Stimulated activated CD8-positive, alpha-beta memory T cell treated with anti-CD3 and anti-CD28 coated beads, Interleukin-15, amount 100 ng/mL, for 1 hour (primary cell): ENCODE results near the gene FAM76A.
"Not testable (repeated sequence)": the region's sequence is repeated elsewhere in the genome, so short reads cannot be mapped to it uniquely, and the experiment has no call there.

Experiments used
- DNase-seq: peaks from one replicate; pipeline ENCODE4 v3.0.0-alpha.2; 2020; ENCODE audit warnings: low read depth

The FAM76A gene

GRCh38 chr1:27724961-27725373 lies 794 bp upstream of the FAM76A start:
- no peak for DNase-seq

- no peak for DNase-seq
Measured at GRCh38 chr1:27726173-27727044, 648 bp downstream of the FAM76A start.

GRCh38 chr1:27727126-27727525 lies 1.4 kb downstream of the FAM76A start:
- no peak for DNase-seq

GRCh38 chr1:27736252-27736651 lies 10.5 kb downstream of the FAM76A start:
- DNase-seq, result no peak

GRCh38 chr1:27741121-27741520 lies 15.4 kb downstream of the FAM76A start:
- no peak for DNase-seq

- no peak for DNase-seq
Measured at GRCh38 chr1:27744556-27744955, 18.8 kb downstream of the FAM76A start.

- no peak for DNase-seq
Measured at GRCh38 chr1:27745466-27745865, 19.7 kb downstream of the FAM76A start.

- DNase-seq, result no peak
Measured at GRCh38 chr1:27752360-27752759, 26.6 kb downstream of the FAM76A start.

GRCh38 chr1:27755286-27755685 lies 29.5 kb downstream of the FAM76A start:
- DNase-seq, result no peak

- no peak for DNase-seq
Measured at GRCh38 chr1:27755865-27756264, 30.1 kb downstream of the FAM76A start.

GRCh38 chr1:27759236-27759635 lies 33.5 kb downstream of the FAM76A start:
- no peak for DNase-seq

GRCh38 chr1:27760426-27760825 lies 34.7 kb downstream of the FAM76A start:
- no peak for DNase-seq

- DNase-seq, result no peak
Measured at GRCh38 chr1:27762033-27762432, 36.3 kb downstream of the FAM76A start.

- no peak for DNase-seq
Measured at GRCh38 chr1:27763358-27763757, 37.6 kb downstream of the FAM76A start.

GRCh38 chr1:27770293-27770830 lies 44.6 kb downstream of the FAM76A start:
- no peak for DNase-seq

- no peak for DNase-seq
Measured at GRCh38 chr1:27772036-27772931, 46.5 kb downstream of the FAM76A start.

GRCh38 chr1:27772932-27773825 lies 47.4 kb downstream of the FAM76A start, which contains the start of gene STX12:
Gene STX12, plus strand, starts transcription at chr1:27773219. Its CDS starts 89 bp downstream, at chr1:27773308.
- peak; percentile 96 for DNase-seq

GRCh38 chr1:27773826-27774445 lies 48.2 kb downstream of the FAM76A start:
- DNase-seq, result no peak

- no peak for DNase-seq
Measured at GRCh38 chr1:27774654-27775053, 48.9 kb downstream of the FAM76A start.

GRCh38 chr1:27775336-27775735 lies 49.6 kb downstream of the FAM76A start:
- not testable (repeated sequence) for DNase-seq

- DNase-seq, result not testable (repeated sequence)
Measured at GRCh38 chr1:27776276-27776675, 50.5 kb downstream of the FAM76A start.
